ENCODE measurements around the gene CNOT9.
A peak's percentile ranks its signal among the peaks of the same experiment; 100 is the strongest.
"Not testable (repeated sequence)": the region's sequence is repeated elsewhere in the genome, so short reads cannot be mapped to it uniquely, and the experiment has no call there.

CNOT9 gene, protein sequence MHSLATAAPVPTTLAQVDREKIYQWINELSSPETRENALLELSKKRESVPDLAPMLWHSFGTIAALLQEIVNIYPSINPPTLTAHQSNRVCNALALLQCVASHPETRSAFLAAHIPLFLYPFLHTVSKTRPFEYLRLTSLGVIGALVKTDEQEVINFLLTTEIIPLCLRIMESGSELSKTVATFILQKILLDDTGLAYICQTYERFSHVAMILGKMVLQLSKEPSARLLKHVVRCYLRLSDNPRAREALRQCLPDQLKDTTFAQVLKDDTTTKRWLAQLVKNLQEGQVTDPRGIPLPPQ

DNA sequence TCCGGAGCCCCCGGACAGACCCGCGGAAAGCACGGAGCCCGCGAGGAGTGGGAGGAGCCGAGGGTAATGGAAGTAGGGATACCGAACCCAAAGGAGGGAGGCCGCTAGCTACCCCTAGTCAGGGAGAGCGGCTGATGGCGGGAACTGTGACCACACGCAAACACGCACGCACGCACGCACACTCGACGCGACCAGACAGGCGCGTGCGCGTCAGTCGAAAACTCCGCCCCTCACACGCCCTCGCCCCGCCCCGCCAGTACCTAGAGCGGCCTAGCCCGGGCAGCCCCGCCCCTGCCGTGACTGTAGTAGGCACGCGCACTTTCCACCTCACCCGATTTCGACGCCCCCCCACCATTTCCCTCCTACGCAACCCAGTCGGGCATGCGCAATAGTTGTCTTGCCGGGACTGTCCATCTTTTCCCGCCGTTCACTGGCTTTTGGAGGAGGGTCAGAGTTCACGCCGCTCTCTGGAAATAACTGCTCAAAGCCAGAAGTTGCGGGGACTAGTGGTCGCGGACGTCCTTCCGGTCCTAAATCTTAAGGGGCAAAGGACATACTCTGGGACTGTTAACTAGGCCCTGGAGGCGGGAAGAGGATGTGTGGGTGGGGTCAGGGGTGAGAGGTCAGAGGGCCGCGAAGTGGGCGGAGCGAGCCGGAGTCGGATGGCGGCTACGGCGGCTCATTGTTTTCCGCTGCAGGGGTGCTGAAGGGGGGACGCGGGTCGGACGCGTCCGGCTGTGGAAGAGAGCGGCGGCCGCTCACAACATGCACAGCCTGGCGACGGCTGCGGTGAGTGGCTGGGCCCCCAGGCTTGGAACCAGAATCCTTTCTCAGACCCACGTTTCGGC is at the start of gene CNOT9, which contains the start of gene USP37:
TSS of gene CNOT9 (plus strand) at position 650 of the 848 bp plus-strand sequence. CDS start at position 766, 116 bp downstream.
TSS of gene USP37 (minus strand) at position 162 of the 848 bp plus-strand sequence. CDS start 9,698 bp downstream, outside the sequence.
- DNase-seq (ENCODE audit: extremely low read depth in 1 of 2, low read depth in 1 of 2): peak; percentile 99 to 100

DNA sequence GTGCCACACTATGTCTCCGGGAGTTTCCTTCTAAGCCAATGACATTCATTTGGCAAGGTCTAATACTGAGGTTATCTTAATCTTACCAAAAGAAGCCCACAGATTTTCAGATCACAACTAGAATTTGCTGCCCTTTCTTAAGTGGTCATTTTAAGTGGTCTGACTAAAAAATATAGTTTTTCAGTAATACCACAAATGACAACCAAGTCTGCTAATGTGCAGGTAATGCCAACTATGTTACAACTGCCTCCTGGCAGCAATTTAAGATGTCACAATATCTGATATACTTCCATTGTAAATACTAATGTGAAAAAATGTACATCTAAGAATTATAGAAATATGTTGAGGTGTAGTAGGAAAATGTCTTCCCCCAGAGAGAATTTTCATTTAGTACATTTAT is 49.8 kb upstream of the CNOT9 start:
- no peak for DNase-seq (ENCODE audit: extremely low read depth in 1 of 2, low read depth in 1 of 2)

GRCh38 chr2:218523651-218524050 is 45.0 kb upstream of the CNOT9 start:
- no peak for DNase-seq (ENCODE audit: extremely low read depth in 1 of 2, low read depth in 1 of 2)

DNA sequence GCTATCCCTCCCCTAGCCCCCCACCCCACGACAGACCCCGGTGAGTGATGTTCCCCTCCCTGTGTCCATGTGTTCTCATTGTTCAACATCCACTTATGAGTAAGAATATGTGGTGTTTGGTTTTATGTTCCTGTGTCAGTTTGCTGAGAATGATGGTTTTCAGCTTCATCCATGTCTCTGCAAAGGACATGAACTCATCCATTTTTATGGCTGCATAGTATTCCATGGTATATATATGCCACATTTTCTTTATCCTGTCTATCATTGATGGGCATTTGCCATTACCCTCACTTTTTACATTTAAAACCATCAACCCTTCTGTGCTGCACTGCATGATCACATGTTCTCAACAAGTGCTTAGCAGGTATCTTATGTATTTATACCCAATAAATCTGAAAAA is 40.2 kb upstream of the CNOT9 start:
- DNase-seq (ENCODE audit: extremely low read depth in 1 of 2, low read depth in 1 of 2): not testable (repeated sequence)

DNA sequence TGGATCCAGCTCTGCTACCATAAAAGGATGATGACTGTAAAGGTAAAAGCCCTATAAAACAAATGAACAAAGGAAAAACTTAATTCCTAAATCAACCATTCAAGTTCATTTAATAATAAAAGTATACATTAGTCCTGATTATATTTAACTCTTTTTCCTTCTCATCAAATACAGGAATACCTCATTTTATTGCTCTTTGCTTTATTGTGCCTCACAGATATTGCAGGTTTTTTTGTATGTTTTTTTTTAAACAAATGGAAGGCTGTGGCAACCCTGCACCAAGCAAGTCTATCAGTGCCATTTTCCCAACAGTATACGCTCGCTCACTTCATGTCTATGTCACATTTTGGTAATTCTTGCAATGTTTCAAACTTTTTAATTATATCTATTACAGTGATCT is 38.6 kb upstream of the CNOT9 start:
- no peak for DNase-seq (ENCODE audit: extremely low read depth in 1 of 2, low read depth in 1 of 2)

- no peak for DNase-seq (ENCODE audit: extremely low read depth in 1 of 2, low read depth in 1 of 2)
These were observed 31.7 kb upstream of the CNOT9 start for GRCh38 chr2:218536804-218537494.

DNA sequence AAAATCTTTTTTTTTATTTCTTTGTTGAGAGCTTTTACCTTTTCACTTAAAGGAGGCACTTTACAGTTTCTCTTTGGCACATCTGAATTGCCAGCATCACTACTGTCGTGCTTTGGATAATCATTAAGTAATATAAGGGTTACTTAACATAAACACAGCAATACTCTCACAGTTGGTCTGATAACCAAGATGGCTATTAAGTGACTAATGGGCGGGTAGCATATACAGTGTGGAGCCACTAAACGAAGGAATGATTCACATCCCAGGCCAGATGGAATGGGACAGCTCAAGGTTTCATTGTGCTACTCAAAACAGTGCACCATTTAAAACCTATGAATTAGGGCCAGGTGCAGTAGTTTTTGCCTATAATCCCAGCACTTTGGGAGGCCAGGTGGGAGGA is 28.6 kb upstream of the CNOT9 start:
- no peak for DNase-seq (ENCODE audit: extremely low read depth in 1 of 2, low read depth in 1 of 2)

DNA sequence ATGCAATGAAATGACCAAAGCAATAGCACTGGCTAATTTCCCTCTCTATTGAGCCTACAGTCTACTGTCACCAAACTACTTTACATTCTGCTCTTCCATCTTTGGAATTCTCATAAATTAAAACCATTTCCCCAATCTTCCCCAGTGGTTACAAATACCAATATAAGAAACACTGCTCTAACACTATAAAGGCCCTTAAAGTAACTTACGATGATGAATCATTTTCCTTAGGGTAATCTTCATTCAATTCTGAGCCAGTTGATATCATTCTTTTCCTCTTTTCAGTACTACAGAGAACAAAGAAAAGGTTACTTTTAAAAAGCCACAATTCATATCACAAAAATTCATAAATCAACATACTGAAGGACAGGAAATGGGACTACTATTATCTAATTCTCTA is 22.6 kb upstream of the CNOT9 start:
- no peak for DNase-seq (ENCODE audit: extremely low read depth in 1 of 2, low read depth in 1 of 2)

GRCh38 chr2:218547511-218547910 is 21.1 kb upstream of the CNOT9 start:
- DNase-seq (ENCODE audit: extremely low read depth in 1 of 2, low read depth in 1 of 2): no peak

DNA sequence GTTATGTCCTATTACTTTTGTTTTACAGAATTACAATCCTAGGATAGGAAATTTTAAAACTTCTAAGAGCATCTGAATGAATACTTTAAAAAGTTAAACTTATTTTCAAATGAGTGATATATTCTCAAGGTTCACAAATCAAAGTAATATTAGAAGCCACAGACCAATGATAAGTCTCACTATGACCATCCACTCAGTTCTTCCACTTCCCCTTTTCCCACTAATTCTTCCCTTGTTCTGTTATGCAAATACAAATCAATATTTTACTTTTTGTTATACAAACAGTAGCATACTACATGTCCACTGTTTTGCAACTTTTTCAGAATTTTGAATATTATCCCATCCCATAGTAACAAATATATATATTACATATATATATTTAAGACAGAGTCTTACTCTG is 20.7 kb upstream of the CNOT9 start:
- DNase-seq (ENCODE audit: extremely low read depth in 1 of 2, low read depth in 1 of 2): no peak

DNA sequence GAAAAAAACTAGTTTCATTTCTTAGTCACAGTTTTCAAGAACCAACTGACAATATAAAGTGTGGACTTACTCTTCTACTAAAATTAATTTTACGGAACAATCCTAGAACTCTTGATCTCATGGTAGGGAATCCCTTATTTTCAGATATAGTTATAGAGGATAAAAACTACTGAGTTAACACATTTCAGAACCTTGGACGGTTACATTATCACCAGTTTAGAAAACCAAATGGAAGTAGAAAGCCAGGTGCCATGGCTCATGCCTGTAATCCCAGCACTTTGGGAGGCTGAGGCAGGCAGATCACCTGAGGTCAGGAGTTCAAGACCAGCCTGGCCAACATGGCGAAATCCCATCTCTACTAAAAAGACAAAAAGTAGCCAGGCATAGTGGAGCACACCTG is 14.4 kb upstream of the CNOT9 start:
- DNase-seq (ENCODE audit: extremely low read depth in 1 of 2, low read depth in 1 of 2): not testable (repeated sequence)

DNA sequence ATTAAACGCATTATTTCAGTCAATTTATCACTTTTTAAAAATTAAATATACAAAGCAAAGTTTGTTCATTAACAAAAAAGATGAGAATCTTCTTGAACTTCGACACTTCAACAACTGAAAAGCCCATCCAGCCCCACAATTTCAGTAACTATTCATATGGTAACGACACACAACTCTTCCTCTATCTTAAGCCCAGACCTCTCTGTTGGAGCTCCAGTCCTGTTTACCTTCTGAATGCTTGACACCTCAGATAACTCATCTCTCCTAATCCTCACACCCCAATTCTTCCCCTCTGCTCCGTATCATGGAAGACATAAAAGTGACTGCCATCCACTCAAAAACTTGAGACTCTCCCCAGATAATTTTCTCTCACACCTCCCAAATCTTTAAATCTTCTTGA is 13.1 kb upstream of the CNOT9 start:
- DNase-seq (ENCODE audit: extremely low read depth in 1 of 2, low read depth in 1 of 2): no peak

GRCh38 chr2:218557941-218558340 is 10.7 kb upstream of the CNOT9 start:
- no peak for DNase-seq (ENCODE audit: extremely low read depth in 1 of 2, low read depth in 1 of 2)

- DNase-seq (ENCODE audit: extremely low read depth in 1 of 2, low read depth in 1 of 2): no peak
These were observed 9.7 kb upstream of the CNOT9 start for GRCh38 chr2:218558986-218559385.

DNA sequence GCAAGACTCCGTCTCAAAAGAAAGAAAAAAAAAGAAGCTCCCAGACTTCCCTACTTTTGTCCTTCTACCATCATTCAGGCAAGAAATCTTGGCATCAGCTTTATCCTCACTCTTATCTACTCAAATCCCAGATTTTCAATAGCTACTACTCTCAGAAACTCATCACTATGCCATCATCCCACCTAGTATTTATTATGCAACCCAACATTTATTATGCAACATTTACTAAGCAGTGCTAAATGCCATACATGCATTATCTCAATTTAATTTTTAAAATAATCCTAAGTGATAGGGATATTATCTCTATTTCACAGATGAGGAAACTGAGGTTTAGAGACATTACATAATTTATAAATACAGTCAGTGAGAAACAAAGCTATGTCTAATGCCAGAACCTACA is 4.6 kb upstream of the CNOT9 start:
- DNase-seq (ENCODE audit: extremely low read depth in 1 of 2, low read depth in 1 of 2): no peak

- DNase-seq (ENCODE audit: extremely low read depth in 1 of 2, low read depth in 1 of 2): no peak
These were observed 2.3 kb upstream of the CNOT9 start for GRCh38 chr2:218566296-218566695.

GRCh38 chr2:218567797-218568189 is 846 bp upstream of the CNOT9 start:
- peak in 1 of 2 donors; percentile 38 for DNase-seq (ENCODE audit: extremely low read depth in 1 of 2, low read depth in 1 of 2)

DNA sequence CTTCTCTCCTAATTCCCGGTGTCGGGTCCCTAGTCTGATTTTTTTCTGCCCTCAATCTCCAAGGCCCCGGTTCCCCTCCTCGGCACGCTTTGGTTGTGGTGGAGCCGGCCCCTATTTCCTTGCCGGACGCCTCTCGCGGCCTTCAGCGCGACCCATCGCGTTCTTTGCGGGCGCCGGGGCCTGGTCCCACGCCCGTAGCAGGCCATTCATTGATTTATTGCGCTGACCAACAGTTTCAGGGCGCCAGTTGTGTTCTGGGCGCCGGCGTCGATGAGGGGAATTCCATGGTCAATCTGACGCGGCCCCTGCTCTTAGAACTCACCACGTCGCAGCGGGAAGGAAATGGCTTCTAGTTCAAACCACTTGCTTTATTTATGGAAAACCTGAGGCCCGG is 396 bp downstream of the CNOT9 start:
- peak; percentile 23 to 43 for DNase-seq (ENCODE audit: extremely low read depth in 1 of 2, low read depth in 1 of 2)

- DNase-seq (ENCODE audit: extremely low read depth in 1 of 2, low read depth in 1 of 2): no peak
These were observed 1.2 kb downstream of the CNOT9 start for GRCh38 chr2:218569661-218570500.

- no peak for DNase-seq (ENCODE audit: extremely low read depth in 1 of 2, low read depth in 1 of 2)
These were observed 2.2 kb downstream of the CNOT9 start for GRCh38 chr2:218570850-218571249.

DNA sequence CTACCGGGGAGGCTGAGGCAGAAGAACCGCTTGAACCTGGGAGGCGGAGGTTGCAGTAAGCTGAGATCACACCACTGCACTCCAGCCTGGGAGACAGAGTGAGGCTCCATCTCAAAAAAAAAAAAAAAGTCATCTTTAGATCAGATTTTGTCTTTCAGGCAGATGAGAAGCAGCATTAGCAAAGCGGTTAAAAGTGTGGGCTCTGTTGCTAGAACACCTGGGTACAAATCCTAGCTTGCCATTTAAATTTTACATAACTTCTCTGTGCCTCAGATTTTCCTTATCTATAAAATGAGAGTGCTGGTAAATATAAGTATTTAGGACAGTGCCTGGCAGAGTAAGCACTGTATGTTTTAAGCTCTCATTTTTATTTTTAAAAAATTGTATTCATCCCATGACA is 8.2 kb downstream of the CNOT9 start:
- DNase-seq (ENCODE audit: extremely low read depth in 1 of 2, low read depth in 1 of 2): no peak
